HG03469 (cell line): ENCODE data around the gene CEP19.

Experiments used
- ATAC-seq: cut with Tn5 transposase; IDR thresholded peaks from one replicate; pipeline ENCODE4 v1.9.1; 2021; ENCODE audit warnings: mild to moderate bottlenecking, moderate library complexity, moderate number of reproducible peaks; ENCODE audit not compliant: unreplicated experiment

The CEP19 gene

GRCh38 chr3:196667056-196667825, 44.8 kb downstream of the CEP19 start:
- ATAC-seq = no peak

- no peak for ATAC-seq
Observed at GRCh38 chr3:196666001-196666867, 45.8 kb downstream of the CEP19 start.

- no peak for ATAC-seq
Observed at GRCh38 chr3:196662711-196663571, 49.1 kb downstream of the CEP19 start.

DNA sequence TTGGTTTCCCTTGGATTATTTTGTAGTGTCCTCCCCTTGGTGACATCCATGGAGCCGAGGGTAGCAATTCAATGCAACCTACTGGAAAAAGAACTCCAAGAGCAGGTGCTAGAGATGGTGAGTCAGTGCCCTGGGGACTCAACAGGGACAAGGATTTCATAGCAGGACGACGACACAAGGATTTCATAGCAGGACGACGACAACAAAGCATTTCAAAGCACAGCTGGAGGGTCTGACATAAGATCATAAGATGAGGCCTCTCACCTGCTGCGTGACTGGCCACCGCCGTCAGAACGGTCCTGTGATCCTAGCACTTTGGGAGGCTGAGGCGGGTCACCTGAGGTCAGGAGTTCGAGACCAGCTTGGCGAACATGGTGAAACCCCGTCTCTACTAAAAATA, 50.0 kb downstream of the CEP19 start:
- ATAC-seq = no peak

DNA sequence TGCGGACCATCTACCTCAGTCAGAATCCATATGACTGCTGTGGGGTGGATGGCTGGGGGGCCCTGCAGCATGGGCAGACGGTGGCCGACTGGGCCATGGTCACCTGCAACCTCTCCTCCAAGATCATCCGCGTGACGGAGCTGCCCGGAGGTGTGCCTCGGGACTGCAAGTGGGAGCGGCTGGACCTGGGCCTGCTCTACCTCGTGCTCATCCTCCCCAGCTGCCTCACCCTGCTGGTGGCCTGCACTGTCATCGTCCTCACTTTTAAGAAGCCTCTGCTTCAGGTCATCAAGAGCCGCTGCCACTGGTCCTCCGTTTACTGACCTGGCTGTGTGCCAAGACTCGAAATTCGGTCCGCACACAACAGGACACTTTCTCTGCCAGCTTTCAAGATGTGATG, 50.6 kb downstream of the CEP19 start:
- ATAC-seq = no peak

DNA sequence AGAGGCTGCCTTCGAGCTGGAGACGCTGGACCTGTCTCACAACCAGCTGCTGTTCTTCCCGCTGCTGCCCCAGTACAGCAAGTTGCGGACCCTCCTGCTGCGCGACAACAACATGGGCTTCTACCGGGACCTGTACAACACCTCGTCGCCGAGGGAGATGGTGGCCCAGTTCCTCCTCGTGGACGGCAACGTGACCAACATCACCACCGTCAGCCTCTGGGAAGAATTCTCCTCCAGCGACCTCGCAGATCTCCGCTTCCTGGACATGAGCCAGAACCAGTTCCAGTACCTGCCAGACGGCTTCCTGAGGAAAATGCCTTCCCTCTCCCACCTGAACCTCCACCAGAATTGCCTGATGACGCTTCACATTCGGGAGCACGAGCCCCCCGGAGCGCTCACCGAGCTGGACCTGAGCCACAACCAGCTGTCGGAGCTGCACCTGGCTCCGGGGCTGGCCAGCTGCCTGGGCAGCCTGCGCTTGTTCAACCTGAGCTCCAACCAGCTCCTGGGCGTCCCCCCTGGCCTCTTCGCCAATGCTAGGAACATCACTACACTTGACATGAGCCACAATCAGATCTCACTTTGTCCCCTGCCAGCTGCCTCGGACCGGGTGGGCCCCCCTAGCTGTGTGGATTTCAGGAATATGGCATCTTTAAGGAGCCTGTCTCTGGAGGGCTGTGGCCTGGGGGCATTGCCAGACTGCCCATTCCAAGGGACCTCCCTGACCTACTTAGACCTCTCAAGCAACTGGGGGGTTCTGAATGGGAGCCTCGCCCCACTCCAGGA, 51.5 kb downstream of the CEP19 start:
- no peak for ATAC-seq

DNA sequence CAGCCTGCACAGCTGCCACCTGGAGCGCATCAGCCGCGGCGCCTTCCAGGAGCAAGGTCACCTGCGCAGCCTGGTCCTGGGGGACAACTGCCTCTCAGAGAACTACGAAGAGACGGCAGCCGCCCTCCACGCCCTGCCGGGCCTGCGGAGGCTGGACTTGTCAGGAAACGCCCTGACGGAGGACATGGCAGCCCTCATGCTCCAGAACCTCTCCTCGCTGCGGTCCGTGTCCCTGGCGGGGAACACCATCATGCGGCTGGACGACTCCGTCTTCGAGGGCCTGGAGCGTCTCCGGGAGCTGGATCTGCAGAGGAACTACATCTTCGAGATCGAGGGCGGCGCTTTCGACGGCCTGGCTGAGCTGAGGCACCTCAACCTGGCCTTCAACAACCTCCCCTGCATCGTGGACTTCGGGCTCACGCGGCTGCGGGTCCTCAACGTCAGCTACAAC, 52.1 kb downstream of the CEP19 start:
- no peak for ATAC-seq
